Measurements from ENCODE around the gene SNX25.

DNA sequence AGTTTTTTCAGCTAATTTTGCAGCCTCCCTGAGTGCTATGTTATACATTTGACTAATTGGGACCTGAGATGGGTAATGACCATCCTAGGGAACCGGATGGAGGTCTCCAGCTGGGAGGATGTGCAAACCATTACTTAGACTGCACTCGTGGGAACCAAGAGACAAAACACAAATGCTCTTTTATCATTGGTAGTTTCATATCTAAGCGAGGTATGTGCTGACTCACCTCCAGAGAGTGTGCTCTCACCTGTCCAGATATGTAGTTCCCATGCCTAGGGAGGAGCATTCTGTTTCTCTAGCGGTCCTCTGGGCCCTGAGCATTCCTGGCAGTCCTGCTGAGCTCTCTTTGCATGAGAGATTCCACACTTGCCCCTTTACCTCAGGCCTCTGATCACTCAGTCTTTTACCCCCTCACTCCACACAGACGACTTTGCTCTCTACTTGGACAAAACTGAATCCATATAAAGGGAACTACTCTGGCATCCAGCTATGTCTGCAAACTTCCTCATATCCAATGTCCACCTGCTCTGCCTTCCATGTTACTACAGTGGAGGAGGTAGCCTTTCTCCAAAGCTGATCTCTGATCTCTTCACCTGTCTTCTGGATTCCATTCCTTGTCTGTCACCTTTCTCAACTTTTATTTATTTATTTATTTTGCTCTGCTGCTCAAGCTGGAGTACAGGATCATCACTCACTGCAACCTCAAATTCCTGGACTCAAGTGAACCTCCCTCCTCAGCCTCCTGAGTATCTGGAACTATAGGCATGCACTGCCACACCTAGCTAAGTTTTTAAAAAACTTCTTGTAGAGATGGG, 97.9 kb downstream of the SNX25 start:
- TF ChIP-seq, protein P1, sequence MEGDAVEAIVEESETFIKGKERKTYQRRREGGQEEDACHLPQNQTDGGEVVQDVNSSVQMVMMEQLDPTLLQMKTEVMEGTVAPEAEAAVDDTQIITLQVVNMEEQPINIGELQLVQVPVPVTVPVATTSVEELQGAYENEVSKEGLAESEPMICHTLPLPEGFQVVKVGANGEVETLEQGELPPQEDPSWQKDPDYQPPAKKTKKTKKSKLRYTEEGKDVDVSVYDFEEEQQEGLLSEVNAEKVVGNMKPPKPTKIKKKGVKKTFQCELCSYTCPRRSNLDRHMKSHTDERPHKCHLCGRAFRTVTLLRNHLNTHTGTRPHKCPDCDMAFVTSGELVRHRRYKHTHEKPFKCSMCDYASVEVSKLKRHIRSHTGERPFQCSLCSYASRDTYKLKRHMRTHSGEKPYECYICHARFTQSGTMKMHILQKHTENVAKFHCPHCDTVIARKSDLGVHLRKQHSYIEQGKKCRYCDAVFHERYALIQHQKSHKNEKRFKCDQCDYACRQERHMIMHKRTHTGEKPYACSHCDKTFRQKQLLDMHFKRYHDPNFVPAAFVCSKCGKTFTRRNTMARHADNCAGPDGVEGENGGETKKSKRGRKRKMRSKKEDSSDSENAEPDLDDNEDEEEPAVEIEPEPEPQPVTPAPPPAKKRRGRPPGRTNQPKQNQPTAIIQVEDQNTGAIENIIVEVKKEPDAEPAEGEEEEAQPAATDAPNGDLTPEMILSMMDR (IDR thresholded peaks at IDR 0.05): no peak
- TF ChIP-seq EP300 (IDR thresholded peaks at IDR 0.05): no peak
- no peak for TF ChIP-seq POLR2A (IDR thresholded peaks at IDR 0.05)
